Activated T-cell treated with anti-CD3 and anti-CD28 coated beads for 4 hours (primary cell): ENCODE measurements around the gene RGS3.

ENCODE experiments used
- DNase-seq: peaks from one replicate; pipeline ENCODE4 v3.0.0-alpha.2; 2020

RGS3 gene

GRCh38 chr9:113574441-113575262 lies 111.1 kb downstream of the RGS3 start:
- no peak for DNase-seq

GRCh38 chr9:113577525-113578261 lies 114.2 kb downstream of the RGS3 start:
- DNase-seq, result no peak

DNA sequence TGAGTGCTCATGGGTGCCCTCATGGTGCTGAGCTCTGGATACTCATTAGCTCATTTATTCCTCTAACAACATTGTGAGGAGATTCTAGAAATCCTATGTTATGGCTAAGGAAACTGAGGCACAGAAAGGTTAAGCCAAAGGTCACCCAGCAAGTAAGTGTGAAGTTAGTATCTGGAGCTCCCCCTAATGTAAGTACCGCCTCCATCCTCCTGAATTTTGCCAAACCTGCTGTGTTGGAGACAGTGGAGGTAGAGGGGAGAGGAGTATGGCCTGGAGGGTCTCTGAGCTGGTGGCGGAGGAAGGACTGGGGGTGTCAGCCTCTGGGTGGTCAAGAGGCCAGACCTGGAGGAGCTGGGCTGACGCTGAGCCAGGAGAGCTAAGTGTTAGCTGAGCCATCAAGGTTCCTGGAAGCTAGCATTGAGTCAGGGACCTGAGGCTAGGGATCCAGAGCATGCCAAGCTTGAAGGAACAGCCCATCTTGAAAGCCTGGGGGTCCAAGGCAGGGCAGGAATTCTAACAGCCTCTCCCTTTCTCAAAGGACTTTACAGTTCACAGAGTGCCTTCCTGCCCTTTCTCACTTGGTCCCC lies 114.8 kb downstream of the RGS3 start:
- no peak for DNase-seq

- DNase-seq, result peak; percentile 72
Observed at GRCh38 chr9:113578882-113579282, 115.4 kb downstream of the RGS3 start.

DNA sequence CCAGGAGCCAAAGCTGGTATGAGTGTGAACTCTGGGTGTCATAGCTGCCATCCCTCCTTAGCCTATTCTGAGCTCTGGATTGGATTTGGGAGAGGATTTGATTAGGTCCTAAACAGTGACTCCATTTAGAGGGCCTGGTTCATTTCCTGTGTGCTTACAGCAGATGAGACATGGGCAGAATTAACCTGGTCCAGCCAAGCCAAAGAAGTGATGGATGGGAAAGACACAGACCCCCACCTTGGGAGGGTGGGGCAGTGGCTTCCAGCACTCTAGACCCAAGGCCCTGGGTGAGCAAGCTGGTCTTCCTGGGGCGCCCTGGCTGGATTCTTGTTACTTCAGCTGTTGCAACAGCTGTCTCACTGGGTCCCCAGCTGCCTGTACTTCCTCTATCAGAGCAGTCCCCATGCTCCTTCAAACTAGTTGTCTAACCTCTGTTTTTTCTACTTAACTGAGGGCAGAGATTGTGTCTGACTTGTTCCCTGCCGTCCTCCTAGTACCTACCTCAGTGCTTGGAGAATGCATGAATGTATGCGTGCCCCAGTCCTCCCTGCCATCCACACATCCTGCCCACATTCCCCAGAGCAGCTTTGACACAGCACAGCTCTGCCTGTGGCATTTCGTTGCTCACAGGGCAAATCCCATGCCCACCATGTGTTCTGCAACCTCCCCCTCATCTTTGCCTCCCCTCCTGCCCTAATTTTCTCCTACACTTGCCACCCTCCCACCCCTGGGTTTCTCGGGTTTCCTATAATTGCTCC lies 115.9 kb downstream of the RGS3 start:
- no peak for DNase-seq

DNA sequence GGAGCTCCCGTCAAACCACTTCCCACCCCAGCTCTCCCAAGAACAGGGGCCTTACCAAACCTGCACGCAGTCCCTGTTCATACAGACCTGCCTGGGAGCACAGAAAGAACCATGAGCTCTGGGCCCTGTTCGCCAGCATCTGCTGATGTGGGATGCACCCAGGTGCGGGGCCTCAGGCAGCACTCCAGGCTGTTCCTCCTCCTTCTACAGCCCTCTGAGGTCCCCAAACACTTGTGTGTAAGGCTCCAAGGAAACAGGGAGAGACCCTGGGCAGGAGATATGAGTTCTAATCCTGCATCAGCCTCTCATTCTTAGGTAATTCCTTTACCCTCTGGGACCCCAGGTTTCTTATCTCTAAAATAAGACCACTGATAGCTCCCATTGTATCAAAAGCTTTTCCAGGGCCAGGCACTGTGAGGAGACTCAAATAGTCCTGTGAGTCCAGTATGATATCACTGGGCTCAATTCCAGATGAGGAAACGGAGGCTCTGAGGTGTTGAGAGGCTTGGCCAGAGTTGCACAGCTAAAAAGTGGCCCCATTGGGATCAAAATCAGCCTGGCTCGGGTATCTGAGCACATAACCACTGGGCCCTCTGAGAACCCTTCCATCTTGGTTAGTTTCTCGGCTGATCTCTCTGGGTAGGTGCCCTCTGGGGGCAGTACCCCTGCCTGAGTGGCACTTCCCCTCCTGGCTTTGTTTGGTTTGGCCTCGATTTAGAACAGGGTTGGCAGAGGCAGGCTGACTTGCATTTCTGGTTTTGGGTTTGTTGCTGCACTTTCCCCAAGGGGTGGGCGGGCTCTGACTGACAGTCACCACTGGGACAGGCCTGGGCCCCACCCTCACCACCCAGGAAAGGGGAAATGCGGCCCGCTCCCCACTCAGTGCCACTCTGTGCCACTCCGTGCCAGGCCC lies 116.8 kb downstream of the RGS3 start:
- DNase-seq, result peak; percentile 57

- DNase-seq, result no peak
Observed at GRCh38 chr9:113580954-113581311, 117.4 kb downstream of the RGS3 start.

GRCh38 chr9:113581865-113582697 lies 118.6 kb downstream of the RGS3 start:
- peak; percentile 52 for DNase-seq

DNA sequence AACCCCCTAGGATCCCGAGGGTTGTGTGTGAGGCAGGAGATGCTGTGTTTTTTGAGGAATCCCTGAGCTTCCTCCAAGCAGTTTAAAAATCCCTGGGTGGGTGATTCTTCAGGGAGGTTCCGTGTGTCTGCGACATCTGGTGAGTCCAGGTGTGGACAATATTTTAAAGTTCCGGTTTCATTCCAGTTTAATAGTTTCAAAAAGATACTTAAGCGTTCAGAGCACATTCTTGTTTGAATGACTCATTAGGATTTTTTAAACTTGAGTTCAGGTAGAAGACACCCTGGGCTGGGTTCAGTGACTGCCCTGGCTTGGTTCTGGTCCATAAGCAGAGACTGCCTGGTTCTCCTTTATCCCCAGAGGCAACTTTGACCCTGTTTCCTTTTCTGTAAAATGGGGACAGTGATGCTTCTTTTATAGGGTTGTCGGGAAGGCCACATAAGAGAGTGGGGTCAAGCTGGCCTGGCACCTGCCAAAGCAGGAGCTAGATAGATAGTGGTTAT lies 119.2 kb downstream of the RGS3 start:
- no peak for DNase-seq

DNA sequence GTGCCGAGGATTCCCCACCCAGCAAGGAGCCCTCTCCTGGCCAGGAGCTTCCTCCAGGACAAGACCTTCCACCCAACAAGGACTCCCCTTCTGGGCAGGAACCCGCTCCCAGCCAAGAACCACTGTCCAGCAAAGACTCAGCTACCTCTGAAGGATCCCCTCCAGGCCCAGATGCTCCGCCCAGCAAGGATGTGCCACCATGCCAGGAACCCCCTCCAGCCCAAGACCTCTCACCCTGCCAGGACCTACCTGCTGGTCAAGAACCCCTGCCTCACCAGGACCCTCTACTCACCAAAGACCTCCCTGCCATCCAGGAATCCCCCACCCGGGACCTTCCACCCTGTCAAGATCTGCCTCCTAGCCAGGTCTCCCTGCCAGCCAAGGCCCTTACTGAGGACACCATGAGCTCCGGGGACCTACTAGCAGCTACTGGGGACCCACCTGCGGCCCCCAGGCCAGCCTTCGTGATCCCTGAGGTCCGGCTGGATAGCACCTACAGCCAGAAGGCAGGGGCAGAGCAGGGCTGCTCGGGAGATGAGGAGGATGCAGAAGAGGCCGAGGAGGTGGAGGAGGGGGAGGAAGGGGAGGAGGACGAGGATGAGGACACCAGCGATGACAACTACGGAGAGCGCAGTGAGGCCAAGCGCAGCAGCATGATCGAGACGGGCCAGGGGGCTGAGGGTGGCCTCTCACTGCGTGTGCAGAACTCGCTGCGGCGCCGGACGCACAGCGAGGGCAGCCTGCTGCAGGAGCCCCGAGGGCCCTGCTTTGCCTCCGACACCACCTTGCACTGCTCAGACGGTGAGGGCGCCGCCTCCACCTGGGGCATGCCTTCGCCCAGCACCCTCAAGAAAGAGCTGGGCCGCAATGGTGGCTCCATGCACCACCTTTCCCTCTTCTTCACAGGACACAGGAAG lies 120.2 kb downstream of the RGS3 start:
- no peak for DNase-seq

GRCh38 chr9:113584428-113585084 lies 121.0 kb downstream of the RGS3 start:
- DNase-seq, result no peak

DNA sequence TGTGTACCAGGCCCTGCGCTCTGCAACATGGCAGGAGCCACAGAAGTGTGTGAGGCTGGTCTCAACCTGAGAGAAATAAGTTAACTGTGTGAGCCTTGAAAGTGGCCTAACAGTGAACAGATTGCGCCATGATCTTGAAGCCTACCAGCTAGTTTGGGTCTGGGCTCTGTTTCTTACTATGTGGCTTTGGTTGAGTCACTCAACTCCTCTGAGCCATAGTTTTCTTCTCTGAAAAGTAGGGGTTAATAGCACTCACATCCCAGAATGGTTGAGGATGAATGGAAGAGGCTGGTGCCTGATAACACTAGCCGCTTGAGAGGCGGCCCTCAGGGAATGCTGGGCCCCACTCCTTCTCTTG lies 121.5 kb downstream of the RGS3 start:
- no peak for DNase-seq

- no peak for DNase-seq
Observed at GRCh38 chr9:113585555-113585954, 122.0 kb downstream of the RGS3 start.

DNA sequence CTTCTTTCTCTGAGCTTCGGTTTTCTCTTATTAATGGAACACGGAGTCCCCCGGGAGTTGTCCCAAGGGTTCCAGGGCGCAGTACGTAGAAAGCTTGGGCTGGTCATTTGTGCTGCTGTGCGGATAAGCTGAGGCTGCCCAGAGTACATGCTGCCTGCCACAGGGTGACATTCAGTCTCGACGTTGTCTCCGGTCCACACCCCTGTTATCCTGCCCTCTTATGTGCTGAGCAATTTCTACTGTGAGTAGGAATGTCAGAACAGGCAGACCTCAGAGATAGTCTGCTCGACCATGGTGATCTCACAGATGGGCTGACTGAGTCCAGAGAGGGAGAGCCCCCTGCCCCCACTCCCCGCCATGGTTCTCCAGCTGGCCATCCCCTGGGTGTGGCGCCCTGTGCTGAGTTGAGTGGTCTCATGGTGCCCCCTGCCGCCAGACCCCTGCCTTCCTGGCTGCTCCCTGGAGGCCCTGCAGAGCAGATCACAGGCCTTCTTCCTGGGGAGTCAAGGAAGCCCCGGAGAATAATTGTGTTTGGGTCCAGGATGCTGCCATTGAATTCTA lies 124.0 kb downstream of the RGS3 start:
- peak; percentile 6 for DNase-seq

DNA sequence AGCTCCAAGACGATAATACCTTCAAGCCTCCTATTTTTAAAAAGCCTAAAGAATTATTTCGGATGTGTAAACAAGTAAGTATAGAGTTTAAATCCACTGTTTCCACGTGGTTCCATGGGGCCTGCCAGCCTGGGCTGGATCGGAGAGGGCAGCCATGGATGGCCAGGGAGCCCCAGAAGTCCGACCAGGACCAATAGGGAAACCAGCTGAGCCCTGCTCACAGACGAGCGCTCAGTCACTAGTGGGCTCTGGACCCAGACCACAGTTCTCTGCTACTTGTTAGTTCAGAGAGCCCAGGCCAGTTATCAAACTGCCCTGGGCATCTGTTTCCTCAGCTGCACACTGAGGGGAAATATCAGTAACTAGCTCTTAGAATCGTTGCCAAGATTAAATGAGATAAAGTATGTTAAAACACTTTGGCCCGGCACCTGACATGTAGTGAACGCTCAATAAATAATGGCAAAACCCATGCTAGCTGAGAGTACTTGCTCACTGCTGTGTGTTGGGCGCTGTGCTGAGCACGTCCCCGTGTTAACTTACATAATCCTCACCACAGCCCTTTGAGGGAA lies 124.8 kb downstream of the RGS3 start:
- no peak for DNase-seq

DNA sequence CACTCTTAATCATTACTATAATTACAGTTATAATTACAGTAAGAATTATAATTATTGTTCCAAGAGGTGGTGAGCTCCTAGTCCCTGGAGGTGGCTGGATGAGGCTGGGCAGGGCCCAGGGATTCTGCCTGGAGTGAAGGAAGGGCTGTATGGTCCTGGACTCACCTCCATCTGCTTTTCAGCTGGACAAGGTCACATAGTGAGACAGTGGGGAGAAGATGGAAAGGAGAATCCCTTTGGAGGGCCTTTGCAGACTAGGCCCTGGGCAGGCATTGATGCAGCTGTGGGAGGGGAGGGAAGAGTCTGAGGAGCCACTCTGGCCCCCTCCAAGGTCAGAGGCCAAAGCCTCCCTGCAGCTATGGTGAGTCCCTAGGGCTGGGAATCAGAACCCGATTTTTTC lies 125.4 kb downstream of the RGS3 start:
- no peak for DNase-seq

- no peak for DNase-seq
Observed at GRCh38 chr9:113589407-113589806, 125.9 kb downstream of the RGS3 start.

GRCh38 chr9:113589890-113590289 lies 126.4 kb downstream of the RGS3 start:
- no peak for DNase-seq

GRCh38 chr9:113590389-113590788 lies 126.9 kb downstream of the RGS3 start:
- DNase-seq, result no peak
